ENCODE results near the gene FOXJ1. TPM values are rescaled to one million over a fixed set of nuclear protein-coding genes. Genes with fewer than 3 reads are reported as not detected.

Gene FOXJ1
- total RNA-seq, 1 experiment from 2014 or later: 0.10 TPM

- Histone ChIP-seq H3K27ac (no peak overlapping the region), H3K36me3 (no peaks in the 10 kb centered on the region), H3K4me1 (peaks cover 22% of the 10 kb centered on the region; the same call in 1 of the 2 replicates), H3K4me3 (no peak overlapping the region), H3K9me3 (replicated peaks) (no peaks in the 10 kb centered on the region), H3K27me3 (no peaks in the 10 kb centered on the region)
- no peak for DNase-seq
Observed at GRCh38 chr17:76153640-76154039, 12.6 kb upstream of the FOXJ1 start.

- no peak for DNase-seq
- no peak overlapping the region for H3K4me3 ChIP-seq
- H3K9me3 ChIP-seq (replicated peaks): no peaks in the 10 kb centered on the region
- H3K4me1 ChIP-seq: peaks cover 22% of the 10 kb centered on the region; the same call in 1 of the 2 replicates
- no peaks in the 10 kb centered on the region for H3K36me3 ChIP-seq
- no peaks in the 10 kb centered on the region for H3K27me3 ChIP-seq
- no peak overlapping the region for H3K27ac ChIP-seq
Observed at GRCh38 chr17:76153202-76153601, 12.2 kb upstream of the FOXJ1 start.

- Histone ChIP-seq H3K4me3 (no peak overlapping the region), H3K27me3 (no peaks in the 10 kb centered on the region), H3K36me3 (no peaks in the 10 kb centered on the region), H3K27ac (no peak overlapping the region), H3K9me3 (replicated peaks) (no peaks in the 10 kb centered on the region), H3K4me1 (peaks cover 26% of the 10 kb centered on the region; the same call in 1 of the 2 replicates)
- DNase-seq: no peak
Observed at GRCh38 chr17:76152591-76152990, 11.5 kb upstream of the FOXJ1 start.

GRCh38 chr17:76151896-76152454 is 10.9 kb upstream of the FOXJ1 start:
- H3K27ac ChIP-seq: no peak overlapping the region
- no peaks in the 10 kb centered on the region for H3K36me3 ChIP-seq
- H3K4me3 ChIP-seq: no peak overlapping the region
- H3K9me3 ChIP-seq (replicated peaks): no peaks in the 10 kb centered on the region
- peaks cover 24% of the 10 kb centered on the region; the same call in 1 of the 2 replicates for H3K4me1 ChIP-seq
- no peak for DNase-seq
- H3K27me3 ChIP-seq: no peaks in the 10 kb centered on the region

DNA sequence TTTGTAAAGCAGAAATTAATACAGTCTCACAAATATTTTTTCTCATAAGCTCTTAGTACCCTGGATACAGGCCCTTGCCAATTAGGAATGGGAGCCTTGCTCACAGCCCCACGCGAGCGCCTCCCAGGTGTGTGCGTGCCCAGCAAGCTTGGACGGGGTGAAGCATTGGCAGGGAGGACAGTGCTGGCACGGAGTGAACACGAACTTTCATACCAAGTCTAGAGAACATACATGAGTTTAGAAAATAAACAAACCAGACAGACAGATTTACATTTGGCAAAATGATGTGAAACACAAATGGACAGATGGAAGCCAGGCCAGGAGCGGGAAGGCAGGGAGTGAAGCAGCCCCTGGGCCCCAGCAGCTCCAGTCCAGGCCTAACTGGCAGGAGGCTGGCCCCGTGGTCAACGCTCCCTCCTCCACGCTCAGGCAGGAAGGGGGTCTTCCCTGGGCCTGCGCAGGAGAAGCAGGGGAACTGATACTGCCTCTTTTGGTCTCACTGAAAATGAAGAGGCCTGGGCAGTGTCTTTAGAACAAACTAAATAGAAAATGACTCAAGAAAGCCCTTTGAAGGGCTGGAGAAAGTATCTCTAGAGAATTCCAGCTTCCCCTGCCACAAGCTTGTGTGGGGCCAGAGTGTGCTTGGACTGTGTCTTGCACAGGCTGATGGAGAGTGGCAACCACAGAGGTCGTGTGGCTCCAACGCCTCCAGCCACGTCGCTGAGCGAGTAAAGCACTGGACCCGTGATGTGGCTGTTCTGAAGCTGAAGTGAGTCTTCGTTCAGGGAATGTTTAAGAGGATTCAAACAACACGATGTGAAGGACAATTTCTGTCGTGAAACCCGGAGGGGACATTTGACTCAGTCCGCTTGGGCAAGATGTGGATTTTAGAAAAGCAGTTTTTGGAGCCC is 9.9 kb upstream of the FOXJ1 start:
- Histone ChIP-seq H3K36me3 (no peaks in the 10 kb centered on the region), H3K4me3 (no peak overlapping the region), H3K27me3 (no peaks in the 10 kb centered on the region), H3K27ac (no peak overlapping the region), H3K9me3 (replicated peaks) (no peaks in the 10 kb centered on the region), H3K4me1 (peaks cover 15% of the 10 kb centered on the region)
- DNase-seq: no peak

- Histone ChIP-seq H3K27me3 (no peaks in the 10 kb centered on the region), H3K4me1 (peaks cover 22% of the 10 kb centered on the region), H3K36me3 (no peaks in the 10 kb centered on the region), H3K4me3 (no peak overlapping the region), H3K9me3 (replicated peaks) (no peaks in the 10 kb centered on the region), H3K27ac (no peak overlapping the region)
- DNase-seq: peak in 1 of 2 experiments; percentile 59
Observed at GRCh38 chr17:76149214-76149613, 8.2 kb upstream of the FOXJ1 start.

- Histone ChIP-seq H3K4me3 (no peak overlapping the region), H3K4me1 (peaks cover 31% of the 10 kb centered on the region), H3K27ac (no peak overlapping the region), H3K27me3 (no peaks in the 10 kb centered on the region), H3K9me3 (replicated peaks) (no peaks in the 10 kb centered on the region), H3K36me3 (no peaks in the 10 kb centered on the region)
- no peak for DNase-seq
Observed at GRCh38 chr17:76148015-76148326, 6.9 kb upstream of the FOXJ1 start.

- Histone ChIP-seq H3K9me3 (replicated peaks) (no peaks in the 10 kb centered on the region), H3K4me1 (peaks cover 35% of the 10 kb centered on the region), H3K27me3 (no peaks in the 10 kb centered on the region), H3K4me3 (no peak overlapping the region), H3K36me3 (no peaks in the 10 kb centered on the region), H3K27ac (no peak overlapping the region)
- DNase-seq: peak in 1 of 2 experiments; percentile 69
Observed at GRCh38 chr17:76147211-76148014, 6.4 kb upstream of the FOXJ1 start.

DNA sequence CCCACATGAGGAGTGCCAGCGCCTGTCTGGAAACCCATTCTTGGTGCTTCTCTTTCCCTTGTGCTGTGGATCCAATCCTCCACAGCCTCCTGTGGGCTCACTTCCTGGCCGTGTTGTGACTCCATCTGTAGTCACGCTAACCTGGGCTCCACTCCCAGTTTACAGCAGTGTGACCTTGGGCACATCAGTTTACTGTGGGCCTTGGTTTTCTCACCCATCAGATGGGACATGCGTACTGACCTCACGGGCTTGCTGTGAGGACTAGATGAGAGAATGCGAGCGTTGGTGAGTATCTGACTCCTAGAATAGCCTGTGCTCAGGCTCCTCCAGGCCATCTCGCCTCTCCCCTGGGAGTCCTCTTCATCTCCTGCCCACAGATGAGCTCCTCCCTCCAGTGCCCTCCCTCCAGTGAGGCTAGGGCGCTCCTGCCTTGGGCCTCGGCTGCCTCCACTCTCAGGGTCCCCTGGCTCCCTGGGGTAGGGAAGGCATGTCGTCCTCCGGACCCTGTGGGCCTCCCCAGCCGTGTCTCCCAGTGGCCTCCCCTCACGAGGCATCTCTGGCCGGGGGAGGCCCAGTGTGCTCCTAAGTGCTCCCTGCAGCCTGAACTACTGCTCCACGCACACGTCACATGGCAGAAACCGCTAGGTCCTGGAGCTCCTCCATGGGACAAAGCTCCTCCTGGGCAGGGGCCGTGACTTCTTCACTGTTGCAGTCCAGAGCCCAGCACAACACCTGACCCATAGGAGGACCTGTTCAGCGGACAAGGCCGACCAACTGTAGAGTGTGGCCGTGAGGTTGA is 5.2 kb upstream of the FOXJ1 start:
- Histone ChIP-seq H3K9me3 (replicated peaks) (no peaks in the 10 kb centered on the region), H3K27ac (no peak overlapping the region), H3K36me3 (no peaks in the 10 kb centered on the region), H3K27me3 (no peaks in the 10 kb centered on the region), H3K4me3 (no peak overlapping the region), H3K4me1 (peaks cover 46% of the 10 kb centered on the region)
- no peak for DNase-seq

GRCh38 chr17:76145231-76146052 is 4.4 kb upstream of the FOXJ1 start:
- no peaks in the 10 kb centered on the region for H3K27me3 ChIP-seq
- H3K4me3 ChIP-seq: no peak overlapping the region
- peak in 1 of 2 experiments; percentile 51 for DNase-seq
- no peaks in the 10 kb centered on the region for H3K36me3 ChIP-seq
- H3K4me1 ChIP-seq: peaks cover 46% of the 10 kb centered on the region
- H3K27ac ChIP-seq: no peak overlapping the region
- no peaks in the 10 kb centered on the region for H3K9me3 ChIP-seq (replicated peaks)

DNA sequence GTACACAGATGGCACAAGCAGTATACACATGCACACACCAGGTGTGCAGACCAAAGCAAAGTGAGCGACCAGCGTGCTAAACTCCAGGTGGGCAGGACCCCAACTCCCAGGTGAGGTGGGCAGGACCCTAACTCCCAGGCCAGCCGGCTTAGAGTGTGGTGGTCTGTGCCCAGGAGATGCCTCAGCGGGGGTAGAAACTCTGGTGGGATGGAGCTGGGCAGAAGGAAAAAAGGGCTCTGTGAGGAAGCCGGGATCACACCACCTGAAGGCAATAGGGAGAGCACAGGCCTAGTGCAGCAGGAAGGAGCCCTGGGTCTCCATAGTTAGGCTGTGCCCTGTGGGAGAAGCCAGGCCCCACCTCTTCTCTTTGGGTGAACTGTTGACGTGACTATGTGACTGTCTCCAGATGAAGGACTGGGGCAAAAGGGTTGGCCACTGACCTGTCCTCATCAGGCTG is 1.6 kb upstream of the FOXJ1 start:
- H3K4me3 ChIP-seq: no peak overlapping the region
- DNase-seq: no peak
- H3K4me1 ChIP-seq: peaks cover 53% of the 10 kb centered on the region
- H3K27ac ChIP-seq: no peak overlapping the region
- no peaks in the 10 kb centered on the region for H3K9me3 ChIP-seq (replicated peaks)
- H3K36me3 ChIP-seq: no peaks in the 10 kb centered on the region
- H3K27me3 ChIP-seq: peaks cover 21% of the 10 kb centered on the region

GRCh38 chr17:76142039-76142584 is 1.1 kb upstream of the FOXJ1 start:
- DNase-seq: no peak
- Histone ChIP-seq H3K27ac (no peak overlapping the region), H3K27me3 (peaks cover 26% of the 10 kb centered on the region), H3K36me3 (no peaks in the 10 kb centered on the region), H3K4me3 (no peak overlapping the region), H3K4me1 (peaks cover 57% of the 10 kb centered on the region), H3K9me3 (replicated peaks) (no peaks in the 10 kb centered on the region)

DNA sequence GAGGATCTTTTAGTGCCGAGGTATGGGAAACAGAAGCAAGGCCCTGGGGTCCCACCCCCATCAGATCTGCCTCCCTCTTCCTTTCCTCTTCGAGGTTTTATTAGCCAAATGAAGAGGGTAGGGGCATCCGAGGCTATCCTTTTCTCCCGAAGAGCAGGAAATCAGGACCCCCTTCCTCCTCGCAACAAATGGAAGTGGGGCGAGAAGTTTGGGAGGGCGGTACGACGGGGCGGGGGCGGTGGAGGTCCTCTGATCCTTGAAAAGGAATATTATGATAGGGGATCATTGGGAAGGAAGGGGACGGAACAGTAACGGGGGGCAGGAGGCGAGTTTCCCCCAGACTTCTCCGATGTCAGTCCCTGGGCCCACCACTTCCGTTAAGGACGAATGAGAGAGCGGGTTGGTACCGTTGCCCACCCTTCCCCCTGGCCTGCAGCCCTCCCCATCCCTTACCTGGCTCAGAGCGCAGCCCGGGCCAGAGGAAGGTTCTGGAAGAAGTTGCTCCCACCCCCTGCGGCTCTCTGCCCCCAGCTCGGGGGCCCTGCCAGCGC is 309 bp downstream of the FOXJ1 start:
- H3K4me3 ChIP-seq: peak overlapping the region; percentile 48
- H3K27ac ChIP-seq: no peak overlapping the region
- H3K9me3 ChIP-seq (replicated peaks): no peaks in the 10 kb centered on the region
- peaks cover 39% of the 10 kb centered on the region for H3K27me3 ChIP-seq
- peaks cover 55% of the 10 kb centered on the region for H3K4me1 ChIP-seq
- no peaks in the 10 kb centered on the region for H3K36me3 ChIP-seq
- no peak for DNase-seq
